CD14-positive monocyte (primary cell): ENCODE measurements around the gene TDRD3. TPM values are rescaled to one million over a fixed set of nuclear protein-coding genes. Genes with fewer than 3 reads are reported as not detected.

Experiments
- DNase-seq, 3 donors: peaks; one replicate each; pipeline ENCODE4 v3.0.0-alpha.2; 2011 to 2022
- H2AFZ ChIP-seq: 2 replicates; pipeline ENCODE4 v1.6.0; 2012; ENCODE audit warnings: mild to moderate bottlenecking, low read depth, low read length, inconsistent platforms; ENCODE audit not compliant: insufficient read depth, poor library complexity, severe bottlenecking
- H3K27ac ChIP-seq, 2 donors: 1 replicate in 1 of 2; 2 replicates in 1 of 2; pipeline ENCODE4 v1.5.1; 2012 to 2013; ENCODE audit warnings: low read length in 2 of 2, control low read depth in 1 of 2, inconsistent platforms in 1 of 2, low read depth in 1 of 2, mild to moderate bottlenecking in 1 of 2
- H3K27me3 ChIP-seq, 2 donors: one replicate each; pipeline versions ENCODE4 v1.6.0 to v1.6.1; 2011 to 2013; ENCODE audit warnings: low read length in 2 of 2; ENCODE audit not compliant: control insufficient read depth in 2 of 2, insufficient read depth in 2 of 2
- H3K36me3 ChIP-seq, 2 donors: replicated peaks in 1 of 2; 1 replicate in 1 of 2; 2 replicates in 1 of 2; pipeline versions ENCODE4 v1.5.1 to v1.6.1; 2012 to 2013; ENCODE audit warnings: low read length in 2 of 2, control low read depth in 1 of 2, inconsistent platforms in 1 of 2, mild to moderate bottlenecking in 1 of 2; ENCODE audit not compliant: insufficient read depth in 2 of 2, control insufficient read depth in 1 of 2
- H3K4me1 ChIP-seq, 2 donors: 1 replicate in 1 of 2; 2 replicates in 1 of 2; pipeline versions ENCODE4 v1.5.1 to v1.6.1; 2012 to 2013; ENCODE audit warnings: low read length in 2 of 2, control low read depth in 1 of 2, inconsistent platforms in 1 of 2, mild to moderate bottlenecking in 1 of 2, moderate library complexity in 1 of 2; ENCODE audit not compliant: insufficient read depth in 2 of 2, control insufficient read depth in 1 of 2
- H3K4me2 ChIP-seq: replicated peaks from 2 replicates; pipeline ENCODE3; 2012; ENCODE audit warnings: low read length, moderate library complexity, mild to moderate bottlenecking; ENCODE audit not compliant: poor library complexity, severe bottlenecking; ENCODE audit errors: extremely low read depth
- H3K4me3 ChIP-seq, 3 experiments: fragments of 200-600 bp in 1 of 3; sonication (generic) in 1 of 3; replicated peaks in 1 of 3; 1 replicate in 2 of 3; 2 replicates in 1 of 3; pipeline ENCODE4 v1.5.1; 2011 to 2013; ENCODE audit warnings: low read length in 3 of 3, mild to moderate bottlenecking in 3 of 3, control low read depth in 2 of 3, low read depth in 2 of 3, inconsistent platforms in 1 of 3, moderate library complexity in 1 of 3
- H3K79me2 ChIP-seq: 2 replicates; pipeline ENCODE4 v1.6.0; 2012; ENCODE audit warnings: mild to moderate bottlenecking, control low read depth, inconsistent platforms, low read length, moderate library complexity; ENCODE audit not compliant: insufficient read depth
- H3K9ac ChIP-seq: 2 replicates; pipeline ENCODE4 v1.6.0; 2017; ENCODE audit warnings: low read length, mild to moderate bottlenecking; ENCODE audit not compliant: insufficient read depth, poor library complexity, severe bottlenecking
- H3K9me3 ChIP-seq, 2 donors: replicated peaks in 1 of 2; 1 replicate in 1 of 2; 2 replicates in 1 of 2; pipeline versions ENCODE4 v1.5.1 to v1.6.1; 2012 to 2013; ENCODE audit warnings: low read length in 2 of 2, control low read depth in 1 of 2; ENCODE audit not compliant: control insufficient read depth in 1 of 2, insufficient read depth in 1 of 2
- H4K20me1 ChIP-seq: 2 replicates; pipeline ENCODE4 v1.6.0; 2012; ENCODE audit warnings: mild to moderate bottlenecking, low read length, control low read depth, moderate library complexity; ENCODE audit not compliant: insufficient read depth
- H3K27ac Mint-ChIP-seq, 7 donors: one replicate each; pipeline ENCODE4 v1.8.0; 2020; ENCODE audit warnings: mild to moderate bottlenecking in 7 of 7, mixed read lengths in 7 of 7, moderate library complexity in 6 of 7, inconsistent platforms in 2 of 7
- H3K27me3 Mint-ChIP-seq, 3 donors: one replicate each; pipeline ENCODE4 v1.8.0; 2021 to 2022; ENCODE audit warnings: low read depth in 3 of 3, mild to moderate bottlenecking in 3 of 3, mixed read lengths in 3 of 3, moderate library complexity in 3 of 3, inconsistent platforms in 1 of 3
- H3K36me3 Mint-ChIP-seq, 2 donors: one replicate each; pipeline ENCODE4 v1.8.0; 2020; ENCODE audit warnings: mixed read lengths in 2 of 2, inconsistent platforms in 1 of 2, mild to moderate bottlenecking in 1 of 2
- H3K4me1 Mint-ChIP-seq: one replicate; pipeline ENCODE4 v1.8.0; 2020; ENCODE audit warnings: mild to moderate bottlenecking, mixed read lengths
- H3K4me3 Mint-ChIP-seq, 2 donors: one replicate each; pipeline ENCODE4 v1.8.0; 2020; ENCODE audit warnings: mild to moderate bottlenecking in 2 of 2, mixed read lengths in 2 of 2, moderate library complexity in 1 of 2
- H3K9me3 Mint-ChIP-seq, 7 donors: one replicate each; pipeline ENCODE4 v1.8.0; 2020 to 2022; ENCODE audit warnings: mixed read lengths in 7 of 7, mild to moderate bottlenecking in 6 of 7, moderate library complexity in 6 of 7, inconsistent platforms in 2 of 7
- WGBS: methylation state at CpG from one replicate; pipeline ENCODE4 v1.1.5; 2013; ENCODE audit warnings: missing lambda C conversion rate; ENCODE audit not compliant: insufficient coverage; 5-methylcytosine and 5-hydroxymethylcytosine counted together
- intact Hi-C, 2 donors: fragments of 100-400 bp; cut with micrococcal nuclease; formaldehyde crosslinking; loops; one replicate each; pipeline versions ENCODE4 v1.15.0 to v1.15.1; 2023
- polyA plus RNA-seq, 3 donors: library from polyadenylated mRNA; depleted of rRNA in 1 of 3; unstranded in 2 of 3; stranded (reverse) in 1 of 3; fragments of 300-500 nt in 2 of 3; fragments of >200 nt in 1 of 3; fragmentation: Illumina TruSeq in 2 of 3; gene quantifications; 1 replicate in 2 of 3; 2 replicates in 1 of 3; pipeline ENCODE4 v1.2.3, GENCODE V29; 2012 to 2021
- TF ChIP-seq, protein P1 (sequence below): fragments of 200-600 bp; IDR thresholded peaks from one replicate; pipeline ENCODE4 v1.8.0; 2022; ENCODE audit warnings: antibody characterized with exemption, mild to moderate bottlenecking

Gene TDRD3
- polyA plus RNA-seq, 3 donors = 2.7 to 4.8 (median 4.7) TPM

DNA sequence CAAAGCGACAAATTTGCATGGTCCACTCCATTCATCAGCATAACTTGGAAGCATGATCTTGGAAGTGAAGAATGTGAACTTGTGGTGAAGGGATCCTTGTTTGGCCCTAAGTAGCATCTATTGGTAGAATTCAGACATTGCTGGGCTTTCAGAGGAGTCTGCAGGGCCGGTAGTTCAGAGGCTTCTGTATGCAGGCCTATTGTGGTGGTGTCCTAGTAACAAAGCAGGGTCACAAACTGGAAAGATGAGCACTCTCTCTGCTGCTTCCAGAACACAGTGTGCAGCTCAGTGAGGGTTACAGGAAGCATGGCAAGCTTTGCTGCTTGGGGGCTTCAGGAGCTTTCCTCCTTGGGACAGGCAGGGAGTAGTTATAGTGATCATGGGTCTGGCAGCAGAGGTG lies 206.0 kb downstream of the TDRD3 start:
- WGBS = 75% methylated on average over 1 of the region's 2 CpGs
- Mint-ChIP-seq H3K36me3 (no peaks in the 10 kb centered on the region), H3K4me3 (no peak overlapping the region), H3K27me3 (peaks cover 0 to 1% (median under 1%) of the 10 kb centered on the region in 3 donors), H3K27ac (no peak overlapping the region), H3K4me1 (no peaks in the 10 kb centered on the region), H3K9me3 (peaks cover 0 to 11% (median 4%) of the 10 kb centered on the region in 7 donors)
- Histone ChIP-seq H3K4me2 (no peak overlapping the region), H4K20me1 (no peaks in the 10 kb centered on the region), H3K36me3 (no peaks in the 10 kb centered on the region), H3K79me2 (no peaks in the 10 kb centered on the region), H3K27ac (no peak overlapping the region), H3K9me3 (no peaks in the 10 kb centered on the region), H2AFZ (no peak overlapping the region), H3K4me1 (no peaks in the 10 kb centered on the region), H3K27me3 (no peaks in the 10 kb centered on the region), H3K9ac (no peak overlapping the region), H3K4me3 (no peak overlapping the region)
- TF ChIP-seq, protein P1, sequence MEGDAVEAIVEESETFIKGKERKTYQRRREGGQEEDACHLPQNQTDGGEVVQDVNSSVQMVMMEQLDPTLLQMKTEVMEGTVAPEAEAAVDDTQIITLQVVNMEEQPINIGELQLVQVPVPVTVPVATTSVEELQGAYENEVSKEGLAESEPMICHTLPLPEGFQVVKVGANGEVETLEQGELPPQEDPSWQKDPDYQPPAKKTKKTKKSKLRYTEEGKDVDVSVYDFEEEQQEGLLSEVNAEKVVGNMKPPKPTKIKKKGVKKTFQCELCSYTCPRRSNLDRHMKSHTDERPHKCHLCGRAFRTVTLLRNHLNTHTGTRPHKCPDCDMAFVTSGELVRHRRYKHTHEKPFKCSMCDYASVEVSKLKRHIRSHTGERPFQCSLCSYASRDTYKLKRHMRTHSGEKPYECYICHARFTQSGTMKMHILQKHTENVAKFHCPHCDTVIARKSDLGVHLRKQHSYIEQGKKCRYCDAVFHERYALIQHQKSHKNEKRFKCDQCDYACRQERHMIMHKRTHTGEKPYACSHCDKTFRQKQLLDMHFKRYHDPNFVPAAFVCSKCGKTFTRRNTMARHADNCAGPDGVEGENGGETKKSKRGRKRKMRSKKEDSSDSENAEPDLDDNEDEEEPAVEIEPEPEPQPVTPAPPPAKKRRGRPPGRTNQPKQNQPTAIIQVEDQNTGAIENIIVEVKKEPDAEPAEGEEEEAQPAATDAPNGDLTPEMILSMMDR = no peak
- intact Hi-C loops = no loop called here
- DNase-seq = no peak

GRCh38 chr13:60604058-60604457 lies 207.0 kb downstream of the TDRD3 start:
- Histone ChIP-seq H3K27me3 (no peaks in the 10 kb centered on the region), H3K4me1 (no peaks in the 10 kb centered on the region), H4K20me1 (no peaks in the 10 kb centered on the region), H3K27ac (no peak overlapping the region), H3K9me3 (no peaks in the 10 kb centered on the region), H3K79me2 (no peaks in the 10 kb centered on the region), H3K4me3 (no peak overlapping the region), H3K36me3 (no peaks in the 10 kb centered on the region), H2AFZ (no peak overlapping the region), H3K4me2 (no peak overlapping the region), H3K9ac (no peak overlapping the region)
- Mint-ChIP-seq H3K36me3 (no peaks in the 10 kb centered on the region), H3K9me3 (peaks cover 0 to 11% (median 3%) of the 10 kb centered on the region in 7 donors), H3K27ac (no peak overlapping the region), H3K27me3 (peaks cover 1 to 2% (median 2%) of the 10 kb centered on the region in 3 donors), H3K4me3 (no peak overlapping the region), H3K4me1 (no peaks in the 10 kb centered on the region)
- no peak for DNase-seq
- intact Hi-C loops = no loop called here
- no CpG with 5 or more reads among the region's 6 CpGs for WGBS
- TF ChIP-seq, protein P1 = no peak
